Tibial artery (tissue), 4 donors: Measurements from ENCODE around the gene FCSK.

Experiments used
- DNase-seq, 2 donors: peaks; one replicate each; pipeline ENCODE4 v3.0.0-alpha.2; 2019
- H3K27ac ChIP-seq, 2 donors: fragments of 200-600 bp; sonication (generic) in 1 of 2; 1 replicate in 1 of 2; 2 replicates in 1 of 2; pipeline ENCODE4 v1.5.1; 2018 to 2019; ENCODE audit warnings: mild to moderate bottlenecking in 1 of 2
- H3K27me3 ChIP-seq, 2 donors: fragments of 200-600 bp; sonication (generic) in 1 of 2; one replicate each; pipeline versions ENCODE4 v1.5.1 to v1.6.0; 2016 to 2019
- H3K36me3 ChIP-seq, 3 donors: fragments of 200-600 bp; sonication (generic) in 2 of 3; one replicate each; pipeline ENCODE4 v1.5.1; 2016 to 2019; ENCODE audit warnings: mild to moderate bottlenecking in 2 of 3
- H3K4me1 ChIP-seq, 4 donors: fragments of 200-600 bp; sonication (generic) in 2 of 4; 1 replicate in 3 of 4; 2 replicates in 1 of 4; pipeline ENCODE4 v1.5.1; 2016 to 2019
- H3K4me3 ChIP-seq, 2 donors: fragments of 200-600 bp; sonication (generic) in 1 of 2; 1 replicate in 1 of 2; 2 replicates in 1 of 2; pipeline ENCODE4 v1.5.1; 2018 to 2019; ENCODE audit warnings: mild to moderate bottlenecking in 2 of 2
- H3K9me3 ChIP-seq, 3 donors: fragments of 200-600 bp; sonication (generic) in 1 of 3; one replicate each; pipeline ENCODE4 v1.5.1; 2016 to 2019
- CTCF ChIP-seq, 2 experiments: fragments of 200-600 bp in 1 of 2; fragments of 450-650 bp in 1 of 2; IDR thresholded peaks; one replicate each; pipeline ENCODE4 v1.5.1; 2017 to 2019; ENCODE audit warnings: antibody characterized with exemption in 2 of 2, mild to moderate bottlenecking in 1 of 2, moderate library complexity in 1 of 2
- intact Hi-C: fragments of 100-400 bp; cut with DNase I; formaldehyde crosslinking; loops from one replicate; pipeline ENCODE4 v1.15.0; 2023; ENCODE audit warnings: low total_unique reads

The FCSK gene

GRCh38 chr16:70421014-70421413 lies 33.4 kb upstream of the FCSK start:
- intact Hi-C loops = no loop called here
- no peak overlapping the region for H3K27ac ChIP-seq
- H3K4me1 ChIP-seq = no peaks in the 10 kb centered on the region
- DNase-seq = no peak
- H3K27me3 ChIP-seq = no peaks in the 10 kb centered on the region
- H3K9me3 ChIP-seq = no peaks in the 10 kb centered on the region
- no peak overlapping the region for H3K4me3 ChIP-seq
- H3K36me3 ChIP-seq = peaks cover 0 to 7% (median 0%) of the 10 kb centered on the region in 3 donors
- TF ChIP-seq CTCF (IDR thresholded peaks at IDR 0.05) = no peak

GRCh38 chr16:70421473-70422311 lies 32.7 kb upstream of the FCSK start:
- intact Hi-C loops = no loop called here
- peaks cover 0 to 7% (median 0%) of the 10 kb centered on the region in 3 donors for H3K36me3 ChIP-seq
- no peaks in the 10 kb centered on the region for H3K27me3 ChIP-seq
- no peak overlapping the region for H3K4me3 ChIP-seq
- H3K9me3 ChIP-seq = no peaks in the 10 kb centered on the region
- no peak overlapping the region for H3K27ac ChIP-seq
- TF ChIP-seq CTCF (IDR thresholded peaks at IDR 0.05) = no peak
- no peaks in the 10 kb centered on the region for H3K4me1 ChIP-seq
- no peak for DNase-seq

GRCh38 chr16:70422543-70422942 lies 31.9 kb upstream of the FCSK start:
- H3K27ac ChIP-seq = no peak overlapping the region
- no peak for DNase-seq
- H3K4me1 ChIP-seq = peaks cover 0 to 5% (median 2%) of the 10 kb centered on the region in 4 donors
- H3K36me3 ChIP-seq = peaks cover 0 to 7% (median 0%) of the 10 kb centered on the region in 3 donors
- no peak for TF ChIP-seq CTCF (IDR thresholded peaks at IDR 0.05)
- H3K9me3 ChIP-seq = no peaks in the 10 kb centered on the region
- H3K27me3 ChIP-seq = no peaks in the 10 kb centered on the region
- intact Hi-C loops = no loop called here
- H3K4me3 ChIP-seq = no peak overlapping the region

GRCh38 chr16:70427786-70428177 lies 26.6 kb upstream of the FCSK start:
- H3K27me3 ChIP-seq = no peaks in the 10 kb centered on the region
- H3K4me1 ChIP-seq = peaks cover 7 to 38% (median 30%) of the 10 kb centered on the region in 4 donors
- intact Hi-C loops = no loop called here

GRCh38 chr16:70428178-70428998 lies 26.0 kb upstream of the FCSK start:
- no peak for TF ChIP-seq CTCF (IDR thresholded peaks at IDR 0.05)
- Histone ChIP-seq H3K9me3 (no peaks in the 10 kb centered on the region), H3K27ac (peak overlapping the region; percentile 58 to 60), H3K36me3 (peaks cover 0 to 7% (median 0%) of the 10 kb centered on the region in 3 donors), H3K4me3 (no peak overlapping the region), H3K4me1 (peaks cover 7 to 44% (median 36%) of the 10 kb centered on the region in 4 donors), H3K27me3 (no peaks in the 10 kb centered on the region)
- peak; percentile 83 to 92 for DNase-seq
- intact Hi-C loops = no loop called here

More at GRCh38 chr16:70427786-70428177, 26.6 kb upstream of the FCSK start:
- Histone ChIP-seq H3K36me3 (peaks cover 0 to 7% (median 0%) of the 10 kb centered on the region in 3 donors), H3K4me3 (no peak overlapping the region), H3K27ac (peak overlapping the region; percentile 58 to 60), H3K9me3 (no peaks in the 10 kb centered on the region)
- TF ChIP-seq CTCF (IDR thresholded peaks at IDR 0.05) = no peak
- no peak for DNase-seq
